ENCODE data around the gene GRK4. TPM values are rescaled to one million over a fixed set of nuclear protein-coding genes. Genes with fewer than 3 reads are reported as not detected.

The GRK4 gene
- total and polyA plus RNA-seq, 11 donors, result 4.9 to 12.0 (median 9.3) TPM

DNA sequence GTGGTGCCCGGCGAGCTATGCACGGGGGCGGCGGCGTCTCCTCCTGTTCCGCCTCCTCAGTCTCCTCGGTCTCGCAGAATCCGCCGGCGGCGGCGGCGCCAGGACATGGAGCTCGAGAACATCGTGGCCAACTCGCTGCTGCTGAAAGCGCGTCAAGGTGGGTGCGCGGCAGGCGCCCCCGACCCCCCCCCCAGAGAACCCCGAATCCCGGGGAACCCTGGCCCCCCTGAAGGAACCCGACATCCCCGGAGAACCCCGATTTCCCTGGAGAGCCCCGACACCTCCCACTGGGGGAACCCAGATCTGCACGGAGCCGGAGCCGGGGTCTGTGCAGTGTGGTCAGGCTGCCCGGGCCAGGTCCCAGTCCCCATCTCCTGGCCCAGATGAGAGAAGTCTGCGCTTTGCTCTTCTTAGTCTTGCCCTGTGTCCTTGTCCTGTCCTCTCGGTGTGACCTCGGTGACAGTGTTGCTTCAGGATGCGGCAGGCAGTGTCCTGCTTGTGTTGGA lies 648 bp downstream of the GRK4 start:
- Histone ChIP-seq H3K27ac (peak overlapping the region; percentile 44 to 92 (median 85)), H3K4me3 (peak overlapping the region; percentile 70 to 100 (median 84)), H3K4me1 (peaks cover 4 to 30% (median 23%) of the 10 kb centered on the region in 12 donors), H3K27me3 (no peaks in the 10 kb centered on the region), H3K36me3 (peaks cover 0 to 4% (median 0%) of the 10 kb centered on the region in 9 donors), H3K9me3 (no peaks in the 10 kb centered on the region)
- intact Hi-C loops (cut with DNase I), result loop anchor here in 4 of 10 donors (2.0 to 10.0 kb wide), 5 partner anchors 29 to 719 kb away; partner anchors contain the start of genes CFAP99 (in 3 of the 4), ZFYVE28 (in 3 of the 4), HAUS3 (in 1 of the 4) and POLN (in 1 of the 4)
- DNase-seq (peak in 3 of 5 donors; percentile 22 to 80 (median 66)), ATAC-seq (peak in 3 of 4 donors; percentile 3 to 28 (median 19))
- TF ChIP-seq CTCF (IDR thresholded peaks at IDR 0.05), result no peak
- TF ChIP-seq POLR2A (IDR thresholded peaks at IDR 0.05), result no peak
- 1 to 2% (median 1%) methylated on average over 26 to 38 of the region's 38 CpGs for WGBS, 4 donors

GRCh38 chr4:2964706-2965258 lies 1.4 kb downstream of the GRK4 start:
- Histone ChIP-seq H3K36me3 (peaks cover 0 to 4% (median 0%) of the 10 kb centered on the region in 9 donors), H3K27ac (peak overlapping the region in 7 of 12 donors; percentile 44 to 91 (median 85)), H3K9me3 (no peaks in the 10 kb centered on the region), H3K4me1 (peaks cover 4 to 30% (median 23%) of the 10 kb centered on the region in 12 donors), H3K4me3 (peak overlapping the region in 10 of 12 donors; percentile 77 to 100 (median 88)), H3K27me3 (no peaks in the 10 kb centered on the region)
- no peak for TF ChIP-seq CTCF (IDR thresholded peaks at IDR 0.05)
- 53 to 63% (median 62%) methylated on average over 5 of the region's 5 CpGs for WGBS, 4 donors
- intact Hi-C loops (cut with DNase I), result loop anchor here in 5 of 10 donors (5.0 to 10.0 kb wide), 5 partner anchors 68 to 720 kb away; partner anchors contain the start of genes CFAP99 (in 3 of the 5), ZFYVE28 (in 3 of the 5), HAUS3 (in 1 of the 5) and POLN (in 1 of the 5)
- ATAC-seq (no peak), DNase-seq (no peak)

DNA sequence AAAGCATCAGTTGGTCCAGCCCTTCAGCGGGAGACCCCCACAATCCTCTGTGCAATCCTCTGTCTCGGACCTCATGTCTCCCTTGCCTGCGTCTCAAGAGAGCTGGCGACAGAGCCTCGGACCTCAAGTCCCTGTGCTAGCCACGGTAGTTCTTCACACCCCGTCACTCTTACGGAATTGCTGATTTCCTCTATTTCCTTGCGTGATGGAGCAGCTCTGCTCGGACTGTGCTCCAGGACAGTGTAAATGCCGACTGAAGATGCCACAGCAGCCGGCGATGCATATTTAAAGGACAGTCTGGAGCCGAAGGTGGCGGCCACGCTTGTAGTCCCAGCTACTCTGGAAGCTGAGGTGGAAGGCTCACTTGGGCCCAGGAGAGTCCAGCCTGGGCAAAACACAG lies 1.9 kb downstream of the GRK4 start:
- Histone ChIP-seq H3K4me1 (peaks cover 4 to 27% (median 23%) of the 10 kb centered on the region in 12 donors), H3K4me3 (no peak overlapping the region), H3K9me3 (no peaks in the 10 kb centered on the region), H3K27me3 (no peaks in the 10 kb centered on the region), H3K36me3 (peaks cover 0 to under 1% (median 0%) of the 10 kb centered on the region in 9 donors), H3K27ac (no peak overlapping the region)
- no peak for DNase-seq
- no peak for TF ChIP-seq CTCF (IDR thresholded peaks at IDR 0.05)
- TF ChIP-seq POLR2A (IDR thresholded peaks at IDR 0.05), result no peak
- WGBS, 4 donors, result 89 to 91% (median 90%) methylated on average over 16 of the region's 16 CpGs
- intact Hi-C loops (cut with DNase I), result loop anchor here in 4 of 10 donors (5.0 to 10.0 kb wide), 4 partner anchors 67 to 720 kb away; partner anchors contain the start of genes CFAP99 (in 2 of the 4), ZFYVE28 (in 2 of the 4), HAUS3 (in 1 of the 4) and POLN (in 1 of the 4)
- no peak for ATAC-seq

DNA sequence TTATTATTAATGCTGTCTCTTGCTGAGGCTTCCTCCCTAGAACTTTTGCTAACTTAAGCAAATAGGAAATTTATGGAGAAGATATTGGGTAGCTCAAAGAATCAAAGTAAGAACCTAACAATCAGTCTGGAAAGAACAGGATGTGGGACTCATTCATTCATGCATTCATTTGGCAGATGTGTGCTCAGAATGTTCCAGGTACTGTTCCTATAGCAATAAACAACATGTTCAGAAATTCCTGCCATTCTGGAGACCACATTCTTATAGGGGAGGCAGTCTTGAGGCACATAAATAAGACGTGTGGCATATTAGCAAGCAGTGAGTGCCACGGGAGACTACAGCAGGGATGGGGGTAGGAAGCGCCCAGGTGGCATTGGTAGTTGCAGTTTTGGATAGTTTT lies 5.0 kb downstream of the GRK4 start:
- Histone ChIP-seq H3K9me3 (no peaks in the 10 kb centered on the region), H3K36me3 (no peaks in the 10 kb centered on the region), H3K27me3 (no peaks in the 10 kb centered on the region), H3K27ac (no peak overlapping the region), H3K4me1 (peaks cover 0 to 14% (median 8%) of the 10 kb centered on the region in 12 donors), H3K4me3 (no peak overlapping the region)
- DNase-seq (no peak), ATAC-seq (no peak)
- TF ChIP-seq POLR2A (IDR thresholded peaks at IDR 0.05) (no peak), CTCF (IDR thresholded peaks at IDR 0.05) (no peak)
- WGBS, 4 donors, result 73 to 79% (median 77%) methylated on average over 3 of the region's 3 CpGs
- intact Hi-C loops (cut with DNase I), result loop anchor here in 4 of 10 donors (5.0 to 10.0 kb wide), 4 partner anchors 64 to 724 kb away; partner anchors contain the start of genes CFAP99 (in 2 of the 4), ZFYVE28 (in 2 of the 4), HAUS3 (in 1 of the 4) and POLN (in 1 of the 4)

All from heart left ventricle (tissue), 16 donors.